Measurements from ENCODE around the gene BBS9. TPM values are rescaled to one million over a fixed set of nuclear protein-coding genes. Genes with fewer than 3 reads are reported as not detected.

BBS9 gene
- total RNA-seq, 1 donor from 2014 or later, result 21.1 TPM

DNA sequence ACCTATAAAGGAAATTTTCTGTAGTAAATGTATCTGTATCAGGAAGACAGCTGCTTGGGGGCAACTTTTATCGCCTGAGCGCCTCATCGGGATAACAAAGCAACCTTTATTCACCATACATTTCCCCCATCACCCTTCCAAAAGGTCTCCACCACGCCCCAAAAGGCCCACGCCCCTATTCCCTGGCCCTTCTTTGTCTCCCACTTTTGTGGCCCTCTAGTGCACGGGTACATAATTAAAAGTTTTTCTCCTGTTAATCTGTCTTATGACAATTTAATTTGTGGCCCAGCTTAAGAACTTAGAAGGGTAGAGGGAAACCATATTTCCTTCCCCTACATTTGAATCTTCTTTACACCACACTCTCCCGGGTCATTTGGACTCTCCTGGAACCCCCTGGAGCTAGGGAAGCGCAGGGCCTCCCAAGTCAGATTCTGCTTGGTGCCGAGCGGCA lies 20.8 kb upstream of the BBS9 start:
- DNase-seq, result peak; percentile 21
- Mint-ChIP-seq H3K4me1 (ENCODE audit: low read depth, unreplicated experiment) (peaks cover 7% of the 10 kb centered on the region), H3K36me3 (ENCODE audit: unreplicated experiment) (no peaks in the 10 kb centered on the region), H3K27me3 (ENCODE audit: unreplicated experiment) (no peaks in the 10 kb centered on the region), H3K4me3 (ENCODE audit: unreplicated experiment) (peak overlapping the region; percentile 99), H3K9me3 (ENCODE audit: unreplicated experiment) (peaks cover 4% of the 10 kb centered on the region), H3K27ac (ENCODE audit: unreplicated experiment) (peak overlapping the region; percentile 91)
- TF ChIP-seq, protein P1, sequence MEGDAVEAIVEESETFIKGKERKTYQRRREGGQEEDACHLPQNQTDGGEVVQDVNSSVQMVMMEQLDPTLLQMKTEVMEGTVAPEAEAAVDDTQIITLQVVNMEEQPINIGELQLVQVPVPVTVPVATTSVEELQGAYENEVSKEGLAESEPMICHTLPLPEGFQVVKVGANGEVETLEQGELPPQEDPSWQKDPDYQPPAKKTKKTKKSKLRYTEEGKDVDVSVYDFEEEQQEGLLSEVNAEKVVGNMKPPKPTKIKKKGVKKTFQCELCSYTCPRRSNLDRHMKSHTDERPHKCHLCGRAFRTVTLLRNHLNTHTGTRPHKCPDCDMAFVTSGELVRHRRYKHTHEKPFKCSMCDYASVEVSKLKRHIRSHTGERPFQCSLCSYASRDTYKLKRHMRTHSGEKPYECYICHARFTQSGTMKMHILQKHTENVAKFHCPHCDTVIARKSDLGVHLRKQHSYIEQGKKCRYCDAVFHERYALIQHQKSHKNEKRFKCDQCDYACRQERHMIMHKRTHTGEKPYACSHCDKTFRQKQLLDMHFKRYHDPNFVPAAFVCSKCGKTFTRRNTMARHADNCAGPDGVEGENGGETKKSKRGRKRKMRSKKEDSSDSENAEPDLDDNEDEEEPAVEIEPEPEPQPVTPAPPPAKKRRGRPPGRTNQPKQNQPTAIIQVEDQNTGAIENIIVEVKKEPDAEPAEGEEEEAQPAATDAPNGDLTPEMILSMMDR (IDR thresholded peaks at IDR 0.05; ENCODE audit: partially characterized antibody, unreplicated experiment), result no peak

DNA sequence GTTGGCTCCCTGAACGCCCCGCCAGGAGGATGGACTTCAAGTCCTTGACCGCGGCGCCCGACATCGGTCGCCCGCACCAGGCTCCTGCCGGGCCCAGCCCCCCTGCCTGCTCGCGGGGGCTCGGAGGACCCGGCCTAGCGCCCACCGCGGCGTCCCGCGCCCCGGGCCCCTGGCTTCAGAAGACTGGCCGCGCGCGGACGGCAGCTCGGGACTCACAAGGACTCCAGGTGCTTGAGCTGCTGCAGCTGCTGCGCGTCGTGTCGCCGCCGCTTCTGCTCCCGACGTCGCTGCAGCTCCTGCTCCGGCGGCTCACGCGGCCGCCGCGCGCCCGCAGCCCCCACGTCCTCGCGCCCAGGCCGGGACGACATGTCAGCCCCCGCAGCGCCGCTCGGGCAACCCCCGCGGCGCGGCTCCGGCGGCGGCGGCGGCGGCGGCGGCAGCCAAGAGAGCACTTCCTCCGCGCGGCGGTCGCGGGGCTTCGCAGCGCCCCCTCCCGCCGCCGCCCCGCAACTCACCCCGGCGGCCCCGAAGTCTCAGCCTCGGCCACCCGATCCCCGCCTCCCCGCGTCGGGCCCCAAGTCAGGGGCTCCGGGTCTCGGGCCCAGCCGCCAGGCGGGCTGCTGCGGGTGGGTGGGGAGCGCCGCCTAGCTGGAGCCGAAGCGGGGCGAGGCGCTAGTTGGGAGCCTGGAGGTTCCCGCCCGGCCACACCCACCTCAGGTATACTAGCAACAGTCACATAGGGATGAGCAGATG lies 20.2 kb upstream of the BBS9 start, which contains the start of gene RP9:
TSS of gene RP9 (minus strand) at position 400 of the 753 bp plus-strand sequence. CDS start at position 368, 32 bp downstream.
- DNase-seq, result peak; percentile 83
- Mint-ChIP-seq H3K9me3 (ENCODE audit: unreplicated experiment) (peaks cover 4% of the 10 kb centered on the region), H3K36me3 (ENCODE audit: unreplicated experiment) (no peaks in the 10 kb centered on the region), H3K4me3 (ENCODE audit: unreplicated experiment) (peak within 1 kb of the TSS; percentile 99), H3K27ac (ENCODE audit: unreplicated experiment) (peak within 1 kb of the TSS; percentile 91), H3K4me1 (ENCODE audit: low read depth, unreplicated experiment) (peaks cover 7% of the 10 kb centered on the region), H3K27me3 (ENCODE audit: unreplicated experiment) (no peaks in the 10 kb centered on the region)
- TF ChIP-seq, protein P1 (IDR thresholded peaks at IDR 0.05; ENCODE audit: partially characterized antibody, unreplicated experiment), result peak; percentile 59

DNA sequence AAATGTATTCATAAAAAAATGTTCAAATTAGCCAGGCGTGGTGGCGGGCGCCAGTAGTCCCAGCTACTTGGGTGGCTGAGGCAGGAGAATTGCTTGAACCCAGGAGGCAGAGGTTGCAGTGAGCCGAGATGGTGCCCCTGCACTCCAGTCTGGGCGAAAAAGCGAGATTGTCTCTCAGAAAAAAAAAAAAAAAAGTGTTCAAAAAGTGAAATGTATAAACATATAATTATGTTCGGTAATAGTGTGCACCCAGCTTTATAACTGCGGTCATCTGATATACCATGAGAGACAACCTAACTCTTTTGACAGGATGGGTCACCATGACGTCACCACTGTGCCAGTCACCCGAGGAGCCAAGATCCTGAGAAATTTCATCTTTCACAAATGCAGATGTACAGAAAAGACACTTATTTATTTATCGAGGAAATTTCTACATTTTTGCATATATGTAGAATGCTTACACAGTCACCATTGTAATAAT lies 19.6 kb upstream of the BBS9 start:
- H3K27me3 Mint-ChIP-seq (ENCODE audit: unreplicated experiment), result no peaks in the 10 kb centered on the region
- H3K4me3 Mint-ChIP-seq (ENCODE audit: unreplicated experiment), result peak overlapping the region; percentile 52
- peaks cover 4% of the 10 kb centered on the region for H3K9me3 Mint-ChIP-seq (ENCODE audit: unreplicated experiment)
- H3K36me3 Mint-ChIP-seq (ENCODE audit: unreplicated experiment), result no peaks in the 10 kb centered on the region
- TF ChIP-seq, protein P1 (IDR thresholded peaks at IDR 0.05; ENCODE audit: partially characterized antibody, unreplicated experiment), result no peak
- no peak for DNase-seq
- no peak overlapping the region for H3K27ac Mint-ChIP-seq (ENCODE audit: unreplicated experiment)
- H3K4me1 Mint-ChIP-seq (ENCODE audit: low read depth, unreplicated experiment), result peaks cover 7% of the 10 kb centered on the region

DNA sequence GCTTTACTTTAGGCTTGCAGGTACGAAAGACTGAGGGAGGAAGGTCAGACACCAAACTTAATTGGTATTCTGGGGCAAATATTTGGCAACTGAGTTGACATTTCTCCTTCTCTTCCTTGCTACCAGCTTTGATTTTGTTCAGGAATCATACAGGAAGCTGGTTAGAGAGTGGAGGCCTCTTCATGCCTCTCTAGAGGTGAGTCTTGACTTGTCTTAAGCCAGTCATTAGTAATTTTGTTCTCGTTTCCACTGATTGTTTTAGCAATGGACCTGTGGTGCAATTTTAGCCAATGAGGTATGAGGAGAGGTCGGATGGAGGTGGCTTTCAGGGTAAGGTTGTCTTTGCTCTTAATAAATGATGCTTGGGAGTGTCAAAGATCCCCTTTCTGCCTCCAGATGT lies 17.8 kb upstream of the BBS9 start:
- Mint-ChIP-seq H3K4me1 (ENCODE audit: low read depth, unreplicated experiment) (peaks cover 7% of the 10 kb centered on the region), H3K4me3 (ENCODE audit: unreplicated experiment) (no peak overlapping the region), H3K27ac (ENCODE audit: unreplicated experiment) (no peak overlapping the region), H3K36me3 (ENCODE audit: unreplicated experiment) (no peaks in the 10 kb centered on the region), H3K9me3 (ENCODE audit: unreplicated experiment) (peaks cover 4% of the 10 kb centered on the region), H3K27me3 (ENCODE audit: unreplicated experiment) (no peaks in the 10 kb centered on the region)
- TF ChIP-seq, protein P1 (IDR thresholded peaks at IDR 0.05; ENCODE audit: partially characterized antibody, unreplicated experiment), result no peak
- DNase-seq, result no peak

DNA sequence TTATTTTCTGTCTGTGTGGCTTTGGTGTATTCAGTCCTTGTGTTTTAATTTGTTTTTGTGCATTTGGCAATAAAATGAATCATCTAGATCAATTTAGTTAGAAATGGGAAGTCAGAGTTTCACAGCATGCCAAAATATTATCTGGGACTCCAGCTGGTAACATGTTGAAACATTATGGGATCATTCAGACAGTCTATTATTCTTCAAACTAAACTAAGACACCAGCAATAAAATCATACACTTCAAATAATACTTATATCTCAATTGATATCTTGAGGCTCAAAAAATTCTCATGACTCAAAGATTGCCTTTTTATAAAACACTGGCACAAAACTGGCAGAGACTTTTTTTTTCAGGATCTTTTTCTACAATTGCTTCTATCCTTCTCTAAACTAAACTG lies 14.4 kb upstream of the BBS9 start:
- Mint-ChIP-seq H3K27me3 (ENCODE audit: unreplicated experiment) (no peaks in the 10 kb centered on the region), H3K4me3 (ENCODE audit: unreplicated experiment) (no peak overlapping the region), H3K4me1 (ENCODE audit: low read depth, unreplicated experiment) (no peaks in the 10 kb centered on the region), H3K27ac (ENCODE audit: unreplicated experiment) (no peak overlapping the region), H3K9me3 (ENCODE audit: unreplicated experiment) (no peaks in the 10 kb centered on the region), H3K36me3 (ENCODE audit: unreplicated experiment) (peaks cover 4% of the 10 kb centered on the region)
- DNase-seq, result no peak
- TF ChIP-seq, protein P1 (IDR thresholded peaks at IDR 0.05; ENCODE audit: partially characterized antibody, unreplicated experiment), result no peak

Data from glutamatergic neuron (in vitro differentiated cells).